GM23338 (cell line): Measurements from ENCODE around the gene DLGAP4. TPM values are rescaled to one million over a fixed set of nuclear protein-coding genes. Genes with fewer than 3 reads are reported as not detected.

Experiments used
- ATAC-seq: fragments of 200-7000 bp; cut with Tn5 transposase; 3 replicates; pipeline ENCODE4 v1.9.1; 2020
- DNase-seq: peaks from one replicate; pipeline ENCODE4 v3.0.0-alpha.2; 2015; ENCODE audit warnings: low spot score
- H2AFZ ChIP-seq: fragments of 200-600 bp; sonication (generic); 2 replicates; pipeline ENCODE4 v1.8.0; 2016; ENCODE audit warnings: antibody characterized with exemption, mild to moderate bottlenecking, moderate library complexity
- H3F3A ChIP-seq: fragments of 200-600 bp; sonication (generic); replicated peaks from 2 replicates; pipeline ENCODE4 v1.8.0; 2017; ENCODE audit warnings: antibody characterized with exemption, mixed run types, low read depth
- H3K27ac ChIP-seq: fragments of 200-600 bp; sonication (generic); 2 replicates; pipeline ENCODE4 v1.6.1; 2016; ENCODE audit warnings: low read depth
- H3K27me3 ChIP-seq: fragments of 200-600 bp; sonication (generic); 2 replicates; pipeline ENCODE4 v1.8.0; 2016; ENCODE audit warnings: mild to moderate bottlenecking, mixed run types, moderate library complexity; ENCODE audit not compliant: insufficient read depth
- H3K36me3 ChIP-seq: fragments of 200-600 bp; sonication (generic); 2 replicates; pipeline ENCODE4 v1.8.0; 2016; ENCODE audit warnings: mild to moderate bottlenecking; ENCODE audit not compliant: insufficient read depth
- H3K4me1 ChIP-seq: fragments of 200-600 bp; sonication (generic); 2 replicates; pipeline ENCODE4 v1.8.0; 2016; ENCODE audit warnings: mild to moderate bottlenecking, moderate library complexity; ENCODE audit not compliant: insufficient read depth
- H3K4me2 ChIP-seq: fragments of 200-600 bp; sonication (generic); 2 replicates; pipeline ENCODE4 v1.7.1; 2017; ENCODE audit warnings: mixed run types
- H3K4me3 ChIP-seq: fragments of 200-600 bp; sonication (generic); 2 replicates; pipeline ENCODE4 v1.6.1; 2016; ENCODE audit warnings: mixed run types
- H3K79me2 ChIP-seq: fragments of 200-600 bp; sonication (generic); replicated peaks from 2 replicates; pipeline ENCODE4 v1.8.0; 2017; ENCODE audit warnings: mild to moderate bottlenecking; ENCODE audit not compliant: insufficient read depth
- H3K9me2 ChIP-seq: fragments of 200-600 bp; sonication (generic); 2 replicates; pipeline ENCODE4 v1.8.0; 2017; ENCODE audit not compliant: insufficient read depth
- H4K20me1 ChIP-seq: fragments of 200-600 bp; sonication (generic); replicated peaks from 2 replicates; pipeline ENCODE4 v1.8.0; 2017; ENCODE audit warnings: mild to moderate bottlenecking; ENCODE audit not compliant: insufficient read depth
- H3K27ac Mint-ChIP-seq: 2 replicates; pipeline ENCODE4 v1.8.0; 2020; ENCODE audit warnings: inconsistent platforms, mild to moderate bottlenecking, moderate library complexity, mixed read lengths
- H3K27me3 Mint-ChIP-seq: 3 replicates; pipeline ENCODE4 v1.8.0; 2022; ENCODE audit warnings: low read depth, mild to moderate bottlenecking, moderate library complexity, mixed read lengths, inconsistent platforms; ENCODE audit not compliant: insufficient read depth, poor library complexity
- H3K36me3 Mint-ChIP-seq: 3 replicates; pipeline ENCODE4 v1.8.0; 2021; ENCODE audit warnings: low read depth, mild to moderate bottlenecking, inconsistent platforms, moderate library complexity, mixed read lengths
- H3K4me1 Mint-ChIP-seq: 3 replicates; pipeline ENCODE4 v1.8.0; 2020; ENCODE audit warnings: mild to moderate bottlenecking, inconsistent platforms, mixed read lengths
- H3K4me3 Mint-ChIP-seq: 3 replicates; pipeline ENCODE4 v1.8.0; 2021; ENCODE audit warnings: moderate library complexity, mild to moderate bottlenecking, inconsistent platforms, mixed read lengths
- H3K9me3 Mint-ChIP-seq: 3 replicates; pipeline ENCODE4 v1.8.0; 2020; ENCODE audit warnings: moderate library complexity, mild to moderate bottlenecking, inconsistent platforms, mixed read lengths
- CREB1 ChIP-seq: fragments of 250-450 bp; sonication (Bioruptor Pico); IDR thresholded peaks from 2 replicates; pipeline ENCODE4 v1.5.0; 2020; ENCODE audit warnings: low read depth, mild to moderate bottlenecking, moderate library complexity
- EZH2phosphoT487 ChIP-seq: fragments of 200-600 bp; sonication (generic); IDR thresholded peaks from one replicate; pipeline ENCODE4 v1.8.1; 2018; ENCODE audit warnings: antibody characterized with exemption; ENCODE audit not compliant: unreplicated experiment
- JUNB ChIP-seq: IDR thresholded peaks from one replicate; pipeline ENCODE4 v1.6.1; 2016; ENCODE audit warnings: antibody characterized with exemption; ENCODE audit not compliant: unreplicated experiment
- NANOG ChIP-seq: IDR thresholded peaks from 2 replicates; pipeline ENCODE4 v1.6.1; 2016; ENCODE audit warnings: antibody characterized with exemption, borderline replicate concordance
- ZNF114 ChIP-seq: fragments of 250-450 bp; sonication (Bioruptor Pico); IDR thresholded peaks from 2 replicates; pipeline ENCODE4 v1.5.0; 2020; ENCODE audit warnings: mild to moderate bottlenecking, moderate library complexity
- ZNF331 ChIP-seq: fragments of 250-450 bp; sonication (Bioruptor Pico); IDR thresholded peaks from 2 replicates; pipeline ENCODE4 v1.5.0; 2020; ENCODE audit warnings: low read depth, mild to moderate bottlenecking, moderate library complexity
- polyA plus RNA-seq: library from polyadenylated mRNA; unstranded; fragments of >200 nt; fragmentation: Nextera tagmentation; extraction: Ambion mirVana; gene quantifications from 2 replicates; pipeline ENCODE4 v1.2.1, GENCODE V29; 2016
- total RNA-seq: library from RNA; depleted of rRNA; stranded (reverse); fragments of >200 nt; shearing (Covaris generic); gene quantifications from 2 replicates; pipeline ENCODE4 v1.2.3, GENCODE V29; 2014
- TF ChIP-seq, protein P1 (sequence below): IDR thresholded peaks from 2 replicates; pipeline ENCODE4 v1.6.1; 2016; ENCODE audit warnings: antibody characterized with exemption
- TF ChIP-seq, protein P2 (sequence below): fragments of 250-450 bp; sonication (Bioruptor Pico); IDR thresholded peaks from 2 replicates; pipeline ENCODE4 v1.5.0; 2020; ENCODE audit warnings: mild to moderate bottlenecking, moderate library complexity
- TF ChIP-seq, protein P3 (sequence below): IDR thresholded peaks from one replicate; pipeline ENCODE4 v1.6.1; 2018; ENCODE audit warnings: antibody characterized with exemption; ENCODE audit not compliant: unreplicated experiment

DLGAP4 gene
- total and polyA plus RNA-seq, 2 experiments from 2014 or later, result 46.1 to 52.2 TPM

DNA sequence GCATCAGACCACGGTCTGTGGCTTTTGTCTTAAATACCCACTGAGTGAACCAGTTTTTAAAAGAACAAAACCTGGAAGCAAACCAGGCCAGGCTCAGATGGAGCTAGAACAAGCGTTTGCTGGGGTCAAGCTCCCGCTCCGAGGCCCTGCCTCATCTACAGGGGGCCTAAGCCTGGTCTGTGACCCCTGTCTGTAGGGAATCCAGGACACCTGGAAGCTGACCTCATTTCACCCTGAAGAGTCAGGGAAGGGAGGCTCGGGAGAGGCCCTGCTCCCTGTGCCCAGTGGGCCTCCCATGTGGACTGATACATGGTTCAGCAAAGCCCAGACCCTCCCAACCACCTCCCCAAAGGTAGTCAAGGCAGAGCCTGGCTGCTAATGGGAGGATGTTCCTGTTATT lies 26.8 kb upstream of the DLGAP4 start:
- Mint-ChIP-seq H3K4me3 (no peak overlapping the region), H3K4me1 (peaks cover 5% of the 10 kb centered on the region; the same call in 2 of the 3 replicates), H3K9me3 (no peaks in the 10 kb centered on the region), H3K27ac (no peak overlapping the region), H3K36me3 (no peaks in the 10 kb centered on the region), H3K27me3 (peaks cover 5% of the 10 kb centered on the region)
- H3K79me2 ChIP-seq, result no peaks in the 10 kb centered on the region
- H3K4me3 ChIP-seq, result no peak overlapping the region
- TF ChIP-seq CREB1 (CRISPR knock-in tag) (no peak), EZH2phosphoT487 (no peak), NANOG (no peak), JUNB (no peak)
- TF ChIP-seq, protein P1, sequence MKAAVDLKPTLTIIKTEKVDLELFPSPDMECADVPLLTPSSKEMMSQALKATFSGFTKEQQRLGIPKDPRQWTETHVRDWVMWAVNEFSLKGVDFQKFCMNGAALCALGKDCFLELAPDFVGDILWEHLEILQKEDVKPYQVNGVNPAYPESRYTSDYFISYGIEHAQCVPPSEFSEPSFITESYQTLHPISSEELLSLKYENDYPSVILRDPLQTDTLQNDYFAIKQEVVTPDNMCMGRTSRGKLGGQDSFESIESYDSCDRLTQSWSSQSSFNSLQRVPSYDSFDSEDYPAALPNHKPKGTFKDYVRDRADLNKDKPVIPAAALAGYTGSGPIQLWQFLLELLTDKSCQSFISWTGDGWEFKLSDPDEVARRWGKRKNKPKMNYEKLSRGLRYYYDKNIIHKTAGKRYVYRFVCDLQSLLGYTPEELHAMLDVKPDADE, result no peak
- no peaks in the 10 kb centered on the region for H3K27me3 ChIP-seq
- DNase-seq (no peak), ATAC-seq (no peak)
- no peaks in the 10 kb centered on the region for H3F3A ChIP-seq
- H3K36me3 ChIP-seq, result no peaks in the 10 kb centered on the region
- H3K9me2 ChIP-seq, result no peaks in the 10 kb centered on the region
- H3K27ac ChIP-seq, result no peak overlapping the region
- H3K4me1 ChIP-seq, result no peaks in the 10 kb centered on the region; the same call in 1 of the 2 replicates
- no peaks in the 10 kb centered on the region for H4K20me1 ChIP-seq
- no peak overlapping the region for H3K4me2 ChIP-seq
- no peak overlapping the region for H2AFZ ChIP-seq

DNA sequence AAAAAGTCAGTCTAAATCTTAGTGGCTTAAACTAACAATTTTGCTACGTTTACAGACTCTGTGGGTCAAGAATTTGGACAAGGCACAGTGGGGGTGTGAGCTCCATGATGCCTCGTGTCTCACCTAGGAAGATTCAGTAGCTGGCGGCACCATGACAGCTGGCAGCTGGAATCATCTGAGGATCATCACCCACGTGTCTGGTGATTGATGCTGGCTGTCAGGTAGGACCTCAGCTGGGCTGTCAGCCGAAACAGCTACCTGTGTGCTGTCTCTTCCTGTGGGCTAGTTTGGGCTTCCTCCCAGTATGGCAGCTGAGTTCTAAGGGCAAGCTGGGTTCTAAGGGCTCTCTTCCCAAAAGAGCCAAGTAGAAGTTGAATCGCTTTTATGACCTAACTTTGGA lies 26.4 kb upstream of the DLGAP4 start:
- Histone ChIP-seq H3K4me1 (no peaks in the 10 kb centered on the region), H3K27ac (no peak overlapping the region), H3K36me3 (no peaks in the 10 kb centered on the region), H2AFZ (no peak overlapping the region), H3F3A (no peaks in the 10 kb centered on the region), H3K4me3 (no peak overlapping the region), H3K27me3 (no peaks in the 10 kb centered on the region), H3K9me2 (no peaks in the 10 kb centered on the region), H4K20me1 (no peaks in the 10 kb centered on the region), H3K4me2 (no peak overlapping the region), H3K79me2 (no peaks in the 10 kb centered on the region)
- ATAC-seq, result no peak
- Mint-ChIP-seq H3K27me3 (peaks cover 5% of the 10 kb centered on the region), H3K36me3 (no peaks in the 10 kb centered on the region), H3K27ac (no peak overlapping the region), H3K4me3 (no peak overlapping the region), H3K4me1 (0 out of 3 replicates have a peak, but pooled peaks cover 2% of the 10 kb centered on the region), H3K9me3 (no peaks in the 10 kb centered on the region)
- no peak for DNase-seq
- TF ChIP-seq NANOG, result no peak
- TF ChIP-seq ZNF331 (CRISPR knock-in tag), result no peak
- TF ChIP-seq CREB1 (CRISPR knock-in tag), result no peak
- no peak for TF ChIP-seq EZH2phosphoT487
- TF ChIP-seq, protein P2, sequence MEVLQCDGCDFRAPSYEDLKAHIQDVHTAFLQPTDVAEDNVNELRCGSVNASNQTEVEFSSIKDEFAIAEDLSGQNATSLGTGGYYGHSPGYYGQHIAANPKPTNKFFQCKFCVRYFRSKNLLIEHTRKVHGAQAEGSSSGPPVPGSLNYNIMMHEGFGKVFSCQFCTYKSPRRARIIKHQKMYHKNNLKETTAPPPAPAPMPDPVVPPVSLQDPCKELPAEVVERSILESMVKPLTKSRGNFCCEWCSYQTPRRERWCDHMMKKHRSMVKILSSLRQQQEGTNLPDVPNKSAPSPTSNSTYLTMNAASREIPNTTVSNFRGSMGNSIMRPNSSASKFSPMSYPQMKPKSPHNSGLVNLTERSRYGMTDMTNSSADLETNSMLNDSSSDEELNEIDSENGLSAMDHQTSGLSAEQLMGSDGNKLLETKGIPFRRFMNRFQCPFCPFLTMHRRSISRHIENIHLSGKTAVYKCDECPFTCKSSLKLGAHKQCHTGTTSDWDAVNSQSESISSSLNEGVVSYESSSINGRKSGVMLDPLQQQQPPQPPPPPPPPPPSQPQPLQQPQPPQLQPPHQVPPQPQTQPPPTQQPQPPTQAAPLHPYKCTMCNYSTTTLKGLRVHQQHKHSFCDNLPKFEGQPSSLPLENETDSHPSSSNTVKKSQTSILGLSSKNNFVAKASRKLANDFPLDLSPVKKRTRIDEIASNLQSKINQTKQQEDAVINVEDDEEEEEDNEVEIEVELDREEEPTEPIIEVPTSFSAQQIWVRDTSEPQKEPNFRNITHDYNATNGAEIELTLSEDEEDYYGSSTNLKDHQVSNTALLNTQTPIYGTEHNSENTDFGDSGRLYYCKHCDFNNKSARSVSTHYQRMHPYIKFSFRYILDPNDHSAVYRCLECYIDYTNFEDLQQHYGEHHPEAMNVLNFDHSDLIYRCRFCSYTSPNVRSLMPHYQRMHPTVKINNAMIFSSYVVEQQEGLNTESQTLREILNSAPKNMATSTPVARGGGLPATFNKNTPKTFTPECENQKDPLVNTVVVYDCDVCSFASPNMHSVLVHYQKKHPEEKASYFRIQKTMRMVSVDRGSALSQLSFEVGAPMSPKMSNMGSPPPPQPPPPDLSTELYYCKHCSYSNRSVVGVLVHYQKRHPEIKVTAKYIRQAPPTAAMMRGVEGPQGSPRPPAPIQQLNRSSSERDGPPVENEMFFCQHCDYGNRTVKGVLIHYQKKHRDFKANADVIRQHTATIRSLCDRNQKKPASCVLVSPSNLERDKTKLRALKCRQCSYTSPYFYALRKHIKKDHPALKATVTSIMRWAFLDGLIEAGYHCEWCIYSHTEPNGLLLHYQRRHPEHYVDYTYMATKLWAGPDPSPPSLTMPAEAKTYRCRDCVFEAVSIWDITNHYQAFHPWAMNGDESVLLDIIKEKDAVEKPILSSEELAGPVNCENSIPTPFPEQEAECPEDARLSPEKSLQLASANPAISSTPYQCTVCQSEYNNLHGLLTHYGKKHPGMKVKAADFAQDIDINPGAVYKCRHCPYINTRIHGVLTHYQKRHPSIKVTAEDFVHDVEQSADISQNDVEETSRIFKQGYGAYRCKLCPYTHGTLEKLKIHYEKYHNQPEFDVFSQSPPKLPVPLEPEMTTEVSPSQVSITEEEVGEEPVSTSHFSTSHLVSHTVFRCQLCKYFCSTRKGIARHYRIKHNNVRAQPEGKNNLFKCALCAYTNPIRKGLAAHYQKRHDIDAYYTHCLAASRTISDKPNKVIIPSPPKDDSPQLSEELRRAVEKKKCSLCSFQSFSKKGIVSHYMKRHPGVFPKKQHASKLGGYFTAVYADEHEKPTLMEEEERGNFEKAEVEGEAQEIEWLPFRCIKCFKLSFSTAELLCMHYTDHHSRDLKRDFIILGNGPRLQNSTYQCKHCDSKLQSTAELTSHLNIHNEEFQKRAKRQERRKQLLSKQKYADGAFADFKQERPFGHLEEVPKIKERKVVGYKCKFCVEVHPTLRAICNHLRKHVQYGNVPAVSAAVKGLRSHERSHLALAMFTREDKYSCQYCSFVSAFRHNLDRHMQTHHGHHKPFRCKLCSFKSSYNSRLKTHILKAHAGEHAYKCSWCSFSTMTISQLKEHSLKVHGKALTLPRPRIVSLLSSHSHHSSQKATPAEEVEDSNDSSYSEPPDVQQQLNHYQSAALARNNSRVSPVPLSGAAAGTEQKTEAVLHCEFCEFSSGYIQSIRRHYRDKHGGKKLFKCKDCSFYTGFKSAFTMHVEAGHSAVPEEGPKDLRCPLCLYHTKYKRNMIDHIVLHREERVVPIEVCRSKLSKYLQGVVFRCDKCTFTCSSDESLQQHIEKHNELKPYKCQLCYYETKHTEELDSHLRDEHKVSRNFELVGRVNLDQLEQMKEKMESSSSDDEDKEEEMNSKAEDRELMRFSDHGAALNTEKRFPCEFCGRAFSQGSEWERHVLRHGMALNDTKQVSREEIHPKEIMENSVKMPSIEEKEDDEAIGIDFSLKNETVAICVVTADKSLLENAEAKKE (CRISPR knock-in tag), result no peak
- no peak for TF ChIP-seq ZNF114 (CRISPR knock-in tag)
- TF ChIP-seq, protein P3, sequence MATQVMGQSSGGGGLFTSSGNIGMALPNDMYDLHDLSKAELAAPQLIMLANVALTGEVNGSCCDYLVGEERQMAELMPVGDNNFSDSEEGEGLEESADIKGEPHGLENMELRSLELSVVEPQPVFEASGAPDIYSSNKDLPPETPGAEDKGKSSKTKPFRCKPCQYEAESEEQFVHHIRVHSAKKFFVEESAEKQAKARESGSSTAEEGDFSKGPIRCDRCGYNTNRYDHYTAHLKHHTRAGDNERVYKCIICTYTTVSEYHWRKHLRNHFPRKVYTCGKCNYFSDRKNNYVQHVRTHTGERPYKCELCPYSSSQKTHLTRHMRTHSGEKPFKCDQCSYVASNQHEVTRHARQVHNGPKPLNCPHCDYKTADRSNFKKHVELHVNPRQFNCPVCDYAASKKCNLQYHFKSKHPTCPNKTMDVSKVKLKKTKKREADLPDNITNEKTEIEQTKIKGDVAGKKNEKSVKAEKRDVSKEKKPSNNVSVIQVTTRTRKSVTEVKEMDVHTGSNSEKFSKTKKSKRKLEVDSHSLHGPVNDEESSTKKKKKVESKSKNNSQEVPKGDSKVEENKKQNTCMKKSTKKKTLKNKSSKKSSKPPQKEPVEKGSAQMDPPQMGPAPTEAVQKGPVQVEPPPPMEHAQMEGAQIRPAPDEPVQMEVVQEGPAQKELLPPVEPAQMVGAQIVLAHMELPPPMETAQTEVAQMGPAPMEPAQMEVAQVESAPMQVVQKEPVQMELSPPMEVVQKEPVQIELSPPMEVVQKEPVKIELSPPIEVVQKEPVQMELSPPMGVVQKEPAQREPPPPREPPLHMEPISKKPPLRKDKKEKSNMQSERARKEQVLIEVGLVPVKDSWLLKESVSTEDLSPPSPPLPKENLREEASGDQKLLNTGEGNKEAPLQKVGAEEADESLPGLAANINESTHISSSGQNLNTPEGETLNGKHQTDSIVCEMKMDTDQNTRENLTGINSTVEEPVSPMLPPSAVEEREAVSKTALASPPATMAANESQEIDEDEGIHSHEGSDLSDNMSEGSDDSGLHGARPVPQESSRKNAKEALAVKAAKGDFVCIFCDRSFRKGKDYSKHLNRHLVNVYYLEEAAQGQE, result no peak
